Measurements from ENCODE around the gene MASP1. TPM values are rescaled to one million over a fixed set of nuclear protein-coding genes. Genes with fewer than 3 reads are reported as not detected.

MASP1 gene
- total and polyA plus RNA-seq, 2 of the 4 experiments (the other 2 are of a cell fraction): 13.1 to 16.2 TPM

- in situ Hi-C loops (cut with MboI; ENCODE audit: low sequenced_read_pairs): no loop called here
- no peak for TF ChIP-seq BHLHE40 (IDR thresholded peaks at IDR 0.05; ENCODE audit: low read depth, low read length)
- TF ChIP-seq, protein P1, sequence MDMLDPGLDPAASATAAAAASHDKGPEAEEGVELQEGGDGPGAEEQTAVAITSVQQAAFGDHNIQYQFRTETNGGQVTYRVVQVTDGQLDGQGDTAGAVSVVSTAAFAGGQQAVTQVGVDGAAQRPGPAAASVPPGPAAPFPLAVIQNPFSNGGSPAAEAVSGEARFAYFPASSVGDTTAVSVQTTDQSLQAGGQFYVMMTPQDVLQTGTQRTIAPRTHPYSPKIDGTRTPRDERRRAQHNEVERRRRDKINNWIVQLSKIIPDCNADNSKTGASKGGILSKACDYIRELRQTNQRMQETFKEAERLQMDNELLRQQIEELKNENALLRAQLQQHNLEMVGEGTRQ (IDR thresholded peaks at IDR 0.05; ENCODE audit: low read depth, low read length): no peak
- TF ChIP-seq RFX5 (IDR thresholded peaks at IDR 0.05; ENCODE audit: low read depth, low read length): no peak
- TF ChIP-seq CHD1 (IDR thresholded peaks at IDR 0.05; ENCODE audit: low read depth, low read length): no peak
- TF ChIP-seq SMC3 (IDR thresholded peaks at IDR 0.05; ENCODE audit: low read depth, low read length): no peak
- no peak for TF ChIP-seq POLR2A (IDR thresholded peaks at IDR 0.05; ENCODE audit: low read depth, low read length)
- POLR2A ChIA-PET (ENCODE audit: unreplicated experiment): no interaction called here
- DNase-seq (no peak), ATAC-seq (ENCODE audit: low read depth) (no peak)
- Histone ChIP-seq H3K4me2 (ENCODE audit: low read depth, low read length) (no peak overlapping the region), H2BK5ac (ENCODE audit: low read depth, low read length, poor library complexity, severe bottlenecking) (no peak overlapping the region), H3K27me3 (ENCODE audit: control insufficient read depth, insufficient read depth, low read length) (no peaks in the 10 kb centered on the region), H3K9ac (ENCODE audit: low read depth, low read length) (no peak overlapping the region), H3K4me1 (ENCODE audit: control insufficient read depth, insufficient read depth, low read length) (peaks cover 16% of the 10 kb centered on the region), H2BK120ac (ENCODE audit: low read depth, low read length) (no peak overlapping the region), H2AK9ac (replicated peaks; ENCODE audit: low read depth, low read length, poor library complexity) (no peak overlapping the region), H2AK5ac (ENCODE audit: low read depth, low read length) (no peak overlapping the region), H3K4me3 (ENCODE audit: insufficient read depth, low read depth, low read length) (no peak overlapping the region), H3K14ac (replicated peaks; ENCODE audit: low read depth, low read length) (no peak overlapping the region), H4K20me1 (ENCODE audit: insufficient read depth, low read length) (no peaks in the 10 kb centered on the region), H4K91ac (ENCODE audit: insufficient read depth, low read depth, low read length) (no peak overlapping the region), H3K36me3 (ENCODE audit: control insufficient read depth, insufficient read depth, low read length) (no peaks in the 10 kb centered on the region), H2BK15ac (ENCODE audit: low read depth, low read length) (no peak overlapping the region), H3K56ac (ENCODE audit: extremely low read depth, insufficient read depth, low read length) (no peak overlapping the region), H3K4ac (ENCODE audit: low read depth, low read length) (no peak overlapping the region), H4K5ac (ENCODE audit: low read depth, low read length) (no peak overlapping the region), H3K27ac (ENCODE audit: insufficient read depth, low read length) (no peak overlapping the region), H3K9me1 (ENCODE audit: insufficient read depth, low read length) (peaks cover 2% of the 10 kb centered on the region), H3K23ac (ENCODE audit: low read depth, low read length) (no peak overlapping the region), H2AFZ (replicated peaks; ENCODE audit: low read length, poor library complexity) (no peak overlapping the region), H4K8ac (ENCODE audit: low read depth in 2 of 2, low read length in 2 of 2) (no peak overlapping the region), H3K9me3 (ENCODE audit: control insufficient read depth, insufficient read depth, low read length) (no peaks in the 10 kb centered on the region), H2BK20ac (ENCODE audit: low read depth, low read length) (no peak overlapping the region), H3K18ac (ENCODE audit: low read depth, low read length) (no peak overlapping the region), H3K79me1 (ENCODE audit: low read depth in 1 of 2, low read length in 2 of 2) (no peaks in the 10 kb centered on the region)
- no CpG with 5 or more reads among the region's 1 CpG for WGBS, 2 experiments (ENCODE audit: extremely low coverage in 2 of 2, insufficient read length in 1 of 2)
- CTCF ChIA-PET: interaction anchor here (1.3 kb wide), 1 partner anchor 129 kb away, joined by 3 read pairs; no protein-coding TSS in a partner anchor
- no TSS peak for BruUV-seq (replicated peaks)
- intact Hi-C loops (cut with micrococcal nuclease): no loop called here
- dilution Hi-C loops (cut with HindIII; ENCODE audit: low sequenced_read_pairs, unreplicated experiment): no loop called here
Observed at GRCh38 chr3:187191271-187191670, 100.3 kb downstream of the MASP1 start.

Measured in IMR-90 (cell line).